Erythroblast (primary cell): ENCODE results near the gene KCNG2.

ENCODE experiments used
- DNase-seq, 2 experiments: peaks; one replicate each; lab custom pipeline; 2025; lab: John Stamatoyannopoulos, UW
- GATA1 ChIP-seq: IDR thresholded peaks from 2 replicates; pipeline ENCODE4 v1.6.1; 2011; ENCODE audit warnings: low read depth, mild to moderate bottlenecking, control low read depth, low read length, moderate library complexity
- POLR2A ChIP-seq: IDR thresholded peaks from 2 replicates; pipeline ENCODE4 v1.6.1; 2011; ENCODE audit warnings: mild to moderate bottlenecking, low read length

The KCNG2 gene

DNA sequence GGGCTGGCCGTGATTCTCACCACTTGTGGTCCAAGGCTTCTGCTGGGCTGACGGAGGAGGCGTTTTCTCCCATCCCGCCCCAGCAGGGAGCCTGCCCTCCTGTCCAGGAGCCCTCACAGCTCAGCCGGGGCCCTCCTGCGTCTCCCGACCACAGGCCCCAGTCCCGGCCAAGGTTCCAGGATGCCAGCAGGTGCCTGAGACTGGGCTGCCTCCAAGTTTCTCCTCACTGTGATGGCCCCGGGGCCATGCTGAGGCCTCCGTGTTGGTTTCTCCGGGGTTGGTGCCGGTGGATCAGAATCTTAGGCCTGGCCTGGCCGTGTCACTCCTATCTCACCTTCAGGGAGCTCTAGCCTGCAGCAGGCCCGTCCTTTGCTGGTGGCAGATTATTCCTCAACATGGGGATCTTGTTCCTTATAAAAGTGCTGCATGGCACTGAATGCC, 5.9 kb downstream of the KCNG2 start:
- TF ChIP-seq POLR2A (no peak), GATA1 (no peak)
- DNase-seq: no peak

DNA sequence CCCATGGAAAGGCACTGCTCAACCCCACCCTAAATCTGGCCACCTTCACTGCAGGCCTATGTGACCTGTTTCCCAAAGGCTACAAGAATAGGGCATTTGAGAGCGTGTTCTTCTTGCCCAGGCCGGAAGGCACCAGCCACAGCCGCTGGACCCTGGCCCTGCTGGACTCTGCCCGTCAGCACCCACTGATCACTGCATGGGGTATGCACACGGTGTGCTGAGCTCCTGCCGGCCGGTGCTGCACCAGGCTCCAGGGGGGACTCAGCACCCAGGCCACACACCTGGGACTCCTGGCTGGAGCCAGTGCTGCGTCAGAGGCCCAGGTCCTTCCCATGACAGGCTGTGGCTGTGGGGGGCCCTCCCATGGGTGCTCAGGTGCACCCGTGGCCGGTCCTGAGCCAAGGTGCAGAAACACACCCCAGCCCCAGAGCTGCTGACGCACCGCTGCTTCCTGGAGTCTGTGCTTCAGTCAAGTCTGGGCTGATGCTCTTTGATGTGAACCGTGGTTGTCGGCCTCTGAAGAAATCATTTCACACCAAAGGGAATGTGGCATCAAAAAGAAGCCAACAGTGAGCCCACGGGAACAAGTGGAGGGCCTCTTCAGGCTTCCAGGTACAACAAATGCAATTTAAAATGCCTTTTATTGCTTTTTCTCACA, 6.5 kb downstream of the KCNG2 start:
- TF ChIP-seq POLR2A (no peak), GATA1 (no peak)
- no peak for DNase-seq

DNA sequence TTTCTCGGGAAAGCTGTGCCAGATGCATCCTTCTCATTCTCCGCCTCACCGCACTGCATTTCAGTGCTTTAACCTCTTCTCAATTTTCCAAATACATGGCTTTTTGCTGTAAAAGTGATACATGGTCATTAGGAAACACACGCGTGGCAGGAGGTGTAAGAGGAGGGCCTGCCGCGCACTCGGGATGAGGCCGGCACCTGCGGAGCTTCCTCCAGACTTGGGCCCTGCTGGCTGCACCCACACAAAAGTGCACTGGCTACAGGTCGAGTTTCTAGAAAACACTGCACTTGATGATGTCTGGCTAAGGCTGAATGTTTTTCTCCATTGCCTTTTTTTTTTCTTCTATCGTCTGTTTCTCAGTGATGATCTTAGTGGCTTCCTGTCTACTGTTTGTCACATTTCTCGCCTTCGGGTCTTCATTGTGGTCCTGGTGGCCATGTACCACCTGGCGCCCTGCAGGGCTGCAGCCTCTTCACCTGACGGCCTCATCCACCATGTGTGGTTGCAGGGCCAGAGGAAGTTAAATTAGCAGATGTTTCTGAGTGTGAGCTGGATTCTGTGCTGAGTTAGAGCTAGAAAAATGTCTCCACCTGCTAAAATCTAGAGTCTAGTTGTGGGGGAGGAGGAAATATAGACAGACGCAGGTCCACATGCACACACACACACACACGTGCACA, 7.6 kb downstream of the KCNG2 start:
- no peak for DNase-seq
- no peak for TF ChIP-seq GATA1
- no peak for TF ChIP-seq POLR2A

DNA sequence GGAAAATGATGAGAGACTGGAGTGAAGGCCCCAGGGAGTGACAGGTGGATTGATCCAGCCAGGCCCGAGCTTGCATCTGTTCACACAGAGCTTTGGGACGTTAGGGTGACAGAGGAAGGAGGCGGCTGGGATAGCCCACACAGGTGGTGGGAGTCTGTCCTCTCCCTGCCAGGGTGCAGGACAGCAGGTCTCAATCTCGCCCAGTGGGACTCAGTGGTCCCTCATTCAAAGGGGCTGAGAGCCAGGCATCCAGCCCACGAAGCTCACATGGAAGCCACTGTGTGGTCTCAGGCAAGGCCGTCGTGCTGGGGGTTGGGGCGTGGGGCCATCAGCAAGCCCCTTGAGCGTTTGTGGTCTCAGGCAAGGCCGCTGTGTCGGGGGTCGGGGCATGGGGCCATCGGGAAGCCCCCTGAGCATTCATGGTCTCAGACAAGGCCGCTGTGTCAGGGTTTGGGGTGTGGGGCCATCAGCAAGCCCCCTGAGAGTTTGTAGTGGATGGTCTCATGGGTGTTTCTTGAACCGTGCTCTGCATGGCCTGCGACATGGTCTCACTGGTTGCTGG, 8.3 kb downstream of the KCNG2 start:
- TF ChIP-seq GATA1: no peak
- TF ChIP-seq POLR2A: no peak
- DNase-seq: no peak

GRCh38 chr18:79806976-79807841, 9.5 kb downstream of the KCNG2 start:
- no peak for DNase-seq
- TF ChIP-seq GATA1: no peak
- no peak for TF ChIP-seq POLR2A

DNA sequence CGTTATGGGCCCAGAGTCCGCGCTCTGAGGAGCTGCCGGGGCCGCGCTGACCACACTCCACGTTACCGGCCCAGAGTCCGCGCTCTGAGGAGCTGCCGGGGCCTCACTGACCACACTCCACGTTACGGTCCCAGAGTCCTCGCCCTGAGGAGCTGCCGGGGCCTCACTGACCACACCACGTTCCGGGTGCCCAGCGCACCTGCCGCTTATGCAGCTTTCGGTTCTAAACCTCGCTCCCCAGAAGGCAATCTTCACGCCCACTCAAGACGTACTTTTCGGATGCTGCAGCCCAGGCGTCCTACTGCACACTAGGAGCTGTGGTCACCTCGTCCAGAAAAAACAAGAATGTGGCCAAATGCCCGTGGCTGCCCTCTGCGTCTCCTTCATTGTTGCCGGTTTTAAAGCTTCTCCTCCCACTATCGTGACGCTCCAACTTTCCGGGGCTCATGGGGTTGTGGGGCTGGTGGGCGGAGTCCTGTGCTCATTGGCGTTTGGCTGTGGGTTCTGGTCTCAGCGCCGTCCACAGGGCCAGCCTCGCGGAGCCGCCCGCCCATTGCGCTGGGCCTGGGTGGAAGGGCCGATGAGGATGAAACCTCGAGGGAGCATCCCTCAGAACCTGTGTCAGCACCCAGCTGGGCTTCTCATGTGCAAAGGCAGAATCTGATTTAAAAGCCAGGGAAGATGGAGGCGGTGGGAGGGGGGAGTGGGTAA, 11.9 kb downstream of the KCNG2 start:
- DNase-seq: no peak
- TF ChIP-seq POLR2A: no peak

DNA sequence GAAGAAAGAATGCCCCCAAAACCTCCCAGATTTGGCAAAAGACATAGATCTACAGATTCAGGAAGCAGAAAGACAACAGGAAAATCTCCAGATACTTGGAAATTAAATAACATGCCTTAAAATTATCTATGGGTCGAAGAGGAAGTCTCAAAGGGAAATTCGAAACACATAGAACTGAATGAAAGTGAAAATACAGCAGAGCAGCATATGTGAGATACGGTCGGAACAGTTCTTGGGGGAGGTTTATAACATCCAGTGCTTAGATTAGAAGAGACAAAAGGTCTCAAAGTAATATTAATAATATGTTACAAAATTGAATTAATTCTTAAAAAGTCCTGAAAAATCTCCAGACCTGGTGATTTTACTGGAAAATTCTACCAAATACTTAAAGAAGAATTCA, 14.3 kb downstream of the KCNG2 start:
- no peak for DNase-seq
- TF ChIP-seq POLR2A (no peak), GATA1 (no peak)

DNA sequence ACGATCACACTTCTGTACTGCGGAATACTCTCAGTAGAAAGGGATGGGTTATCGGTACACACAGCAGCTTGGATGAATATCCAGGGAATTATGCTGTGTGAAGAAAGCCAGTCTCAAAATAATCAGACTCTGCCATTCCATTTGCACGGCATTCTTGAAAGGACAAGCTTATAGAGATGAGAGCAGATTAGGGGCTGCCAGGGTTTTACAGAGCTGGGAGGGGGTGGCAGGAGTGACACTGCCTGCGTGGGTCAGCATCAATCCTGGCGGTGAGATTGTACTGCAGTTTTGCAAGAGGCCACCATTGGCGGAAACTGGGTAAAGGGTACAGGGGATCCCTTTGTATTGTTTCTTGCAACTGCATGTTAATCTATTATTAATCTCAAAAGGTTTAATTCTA, 16.6 kb downstream of the KCNG2 start:
- TF ChIP-seq GATA1 (no peak), POLR2A (no peak)
- DNase-seq: no peak

DNA sequence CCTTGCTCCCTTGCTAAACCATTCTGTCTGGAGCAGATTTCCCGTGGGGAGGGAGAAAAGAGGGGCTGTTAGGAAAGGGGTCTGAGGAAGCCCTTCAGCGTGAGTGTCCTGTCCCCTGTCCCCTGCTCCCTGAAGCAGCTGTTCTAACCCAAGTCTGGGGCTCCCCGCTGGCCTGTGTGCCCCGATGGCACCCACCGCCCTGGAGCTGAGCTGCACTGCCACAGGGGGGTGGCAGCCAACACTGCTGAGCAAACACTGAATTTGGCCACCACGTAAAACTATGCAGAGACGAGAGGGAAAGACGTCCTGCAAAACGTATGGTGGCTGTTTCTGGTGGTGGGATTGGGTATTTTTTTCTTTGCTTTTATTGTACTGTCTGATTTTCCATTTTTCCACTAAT, 17.9 kb downstream of the KCNG2 start:
- TF ChIP-seq GATA1 (no peak), POLR2A (no peak)
- DNase-seq: no peak

GRCh38 chr18:79816092-79816491, 18.4 kb downstream of the KCNG2 start:
- no peak for DNase-seq
- TF ChIP-seq POLR2A (no peak), GATA1 (no peak)

GRCh38 chr18:79816981-79817606, 19.4 kb downstream of the KCNG2 start:
- DNase-seq: no peak
- TF ChIP-seq POLR2A (no peak), GATA1 (no peak)

DNA sequence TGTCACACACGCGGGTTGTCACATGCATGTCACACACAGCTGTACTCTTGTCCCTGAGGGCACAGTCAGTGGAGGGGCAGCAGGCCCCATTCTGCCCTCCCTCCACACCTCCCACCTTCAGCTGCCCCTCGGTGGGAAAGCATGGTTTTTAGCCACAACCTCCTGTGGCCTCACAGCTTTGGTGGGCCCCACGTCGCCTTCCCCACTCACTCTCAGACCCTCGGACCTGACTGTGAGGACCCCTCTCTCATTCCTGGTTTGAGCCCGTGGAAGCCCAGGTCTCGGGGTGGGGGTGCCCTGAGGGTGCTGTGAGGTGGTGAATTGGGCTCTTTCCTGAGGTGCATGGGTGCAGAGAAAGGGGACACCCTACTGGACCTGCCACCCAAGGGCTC, 19.9 kb downstream of the KCNG2 start:
- no peak for DNase-seq
- TF ChIP-seq GATA1 (no peak), POLR2A (no peak)

DNA sequence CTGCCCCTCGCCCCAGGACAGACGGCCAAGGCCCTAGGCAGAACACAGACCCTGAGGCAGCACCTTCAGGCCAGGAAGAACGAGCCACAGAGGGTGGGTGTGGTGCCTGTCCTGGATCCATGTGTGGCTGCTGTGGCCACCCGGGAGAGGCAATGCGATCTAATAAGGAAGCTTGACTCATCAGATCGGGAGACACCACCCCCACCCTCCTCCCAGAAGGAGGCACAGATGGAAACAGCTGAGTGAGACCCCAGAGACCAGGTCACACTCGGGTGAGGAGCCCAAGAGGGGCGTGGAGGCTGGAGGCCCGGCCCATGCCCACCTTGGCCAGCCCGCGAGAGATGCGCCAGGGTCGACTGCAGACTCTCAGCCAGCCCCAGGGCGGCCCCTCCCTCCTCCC, 20.3 kb downstream of the KCNG2 start:
- DNase-seq: no peak
- no peak for TF ChIP-seq POLR2A

DNA sequence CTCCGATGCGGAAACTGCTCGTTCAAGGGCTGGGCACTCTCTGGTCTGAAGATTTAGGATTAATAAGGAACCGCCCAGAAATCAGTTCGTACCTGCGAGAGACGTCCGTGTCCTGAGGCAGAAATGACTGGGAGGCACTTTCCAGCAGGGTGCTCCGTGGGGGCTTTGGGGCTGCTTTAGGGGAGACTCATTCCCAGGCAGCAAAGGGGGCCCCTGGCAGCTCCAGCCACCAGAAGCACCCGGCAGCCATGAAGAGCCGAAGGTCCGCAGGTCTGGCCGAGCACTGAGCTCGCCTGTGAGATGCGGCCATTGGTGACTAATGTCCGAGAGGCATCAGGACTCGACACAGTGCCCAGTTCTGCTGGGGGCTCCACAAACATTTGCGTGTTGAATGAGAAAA, 20.9 kb downstream of the KCNG2 start:
- TF ChIP-seq GATA1: no peak
- no peak for TF ChIP-seq POLR2A
- no peak for DNase-seq
